Calu3 (cell line): ENCODE data around the gene BEX5. TPM values are rescaled to one million over a fixed set of nuclear protein-coding genes. Genes with fewer than 3 reads are reported as not detected.

ENCODE experiments used
- total RNA-seq: library from RNA; stranded (reverse); gene quantifications from 2 replicates; pipeline ENCODE4 v1.2.3, GENCODE V29; 2022

The BEX5 gene
- total RNA-seq, 1 experiment from 2014 or later: 3.9 TPM

Other genes with a start within 250 kb of the BEX5 start
- gene ZMAT1, start 223.9 kb downstream of the BEX5 start, total RNA-seq: 4.0 and 4.4 TPM in 2 replicates
- not detected in 2 replicates for gene TCEAL2, start 30.3 kb downstream of the BEX5 start, total RNA-seq
- not detected in 2 replicates for gene TCEAL6, start 13.5 kb downstream of the BEX5 start, total RNA-seq
- gene TCP11X1, start 59.3 kb upstream of the BEX5 start, total RNA-seq: not detected in 2 replicates
- gene NXF2, start 91.2 kb upstream of the BEX5 start, total RNA-seq: not detected in 2 replicates